ENCODE data around the gene CLDN11. TPM values are rescaled to one million over a fixed set of nuclear protein-coding genes. Genes with fewer than 3 reads are reported as not detected.

The CLDN11 gene
- polyA plus RNA-seq, 3 donors, result 0.11 TPM; not detected in 2

DNA sequence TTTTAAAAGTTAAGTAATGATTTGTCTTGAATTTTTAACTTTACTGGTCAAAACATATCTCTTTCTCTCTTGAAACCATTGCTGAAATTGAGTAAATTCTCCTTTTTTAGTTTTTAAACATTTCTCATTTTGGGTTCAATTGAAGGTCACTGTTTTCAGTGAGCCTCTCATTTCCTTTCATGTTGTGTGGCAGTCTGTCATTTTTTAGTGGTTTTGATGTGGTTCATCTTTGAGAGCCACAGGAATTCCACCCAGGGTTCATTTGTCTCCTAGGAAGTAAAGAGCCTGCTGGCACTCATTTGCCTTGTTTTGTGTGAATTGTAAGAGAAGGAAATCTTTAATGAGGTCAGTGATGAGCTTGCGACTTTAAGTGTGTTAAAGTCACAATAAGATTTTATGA, 10.4 kb downstream of the CLDN11 start:
- no peaks in the 10 kb centered on the region for H3K79me2 ChIP-seq (ENCODE audit: insufficient read depth, low read length)
- no peak overlapping the region for H2AFZ ChIP-seq (ENCODE audit: insufficient read depth, low read depth, low read length, poor library complexity, severe bottlenecking)
- no peak overlapping the region for H3K27ac Mint-ChIP-seq
- H3K36me3 ChIP-seq (replicated peaks in 1 of 2; ENCODE audit: control insufficient read depth in 1 of 2, insufficient read depth in 2 of 2, low read length in 2 of 2), result no peaks in the 10 kb centered on the region
- no peak overlapping the region for H3K4me2 ChIP-seq (replicated peaks; ENCODE audit: extremely low read depth, low read length, poor library complexity, severe bottlenecking)
- H3K27ac ChIP-seq (ENCODE audit: low read depth in 1 of 2, low read length in 2 of 2), result no peak overlapping the region
- intact Hi-C loops (cut with micrococcal nuclease), result no loop called here
- no peaks in the 10 kb centered on the region for H3K36me3 Mint-ChIP-seq
- DNase-seq, result no peak
- TF ChIP-seq, protein P1, sequence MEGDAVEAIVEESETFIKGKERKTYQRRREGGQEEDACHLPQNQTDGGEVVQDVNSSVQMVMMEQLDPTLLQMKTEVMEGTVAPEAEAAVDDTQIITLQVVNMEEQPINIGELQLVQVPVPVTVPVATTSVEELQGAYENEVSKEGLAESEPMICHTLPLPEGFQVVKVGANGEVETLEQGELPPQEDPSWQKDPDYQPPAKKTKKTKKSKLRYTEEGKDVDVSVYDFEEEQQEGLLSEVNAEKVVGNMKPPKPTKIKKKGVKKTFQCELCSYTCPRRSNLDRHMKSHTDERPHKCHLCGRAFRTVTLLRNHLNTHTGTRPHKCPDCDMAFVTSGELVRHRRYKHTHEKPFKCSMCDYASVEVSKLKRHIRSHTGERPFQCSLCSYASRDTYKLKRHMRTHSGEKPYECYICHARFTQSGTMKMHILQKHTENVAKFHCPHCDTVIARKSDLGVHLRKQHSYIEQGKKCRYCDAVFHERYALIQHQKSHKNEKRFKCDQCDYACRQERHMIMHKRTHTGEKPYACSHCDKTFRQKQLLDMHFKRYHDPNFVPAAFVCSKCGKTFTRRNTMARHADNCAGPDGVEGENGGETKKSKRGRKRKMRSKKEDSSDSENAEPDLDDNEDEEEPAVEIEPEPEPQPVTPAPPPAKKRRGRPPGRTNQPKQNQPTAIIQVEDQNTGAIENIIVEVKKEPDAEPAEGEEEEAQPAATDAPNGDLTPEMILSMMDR (IDR thresholded peaks at IDR 0.05), result no peak
- no peak overlapping the region for H3K4me3 Mint-ChIP-seq
- no peaks in the 10 kb centered on the region for H3K27me3 ChIP-seq (ENCODE audit: control insufficient read depth in 2 of 2, insufficient read depth in 2 of 2, low read length in 2 of 2)
- H3K27me3 Mint-ChIP-seq (ENCODE audit: low read depth in 3 of 3), result peaks cover 7 to 10% (median 9%) of the 10 kb centered on the region in 3 donors
- H4K20me1 ChIP-seq (ENCODE audit: insufficient read depth, low read length), result no peaks in the 10 kb centered on the region
- H3K4me1 Mint-ChIP-seq, result no peaks in the 10 kb centered on the region
- WGBS (ENCODE audit: insufficient coverage), result no CpG with 5 or more reads among the region's 1 CpG
- H3K4me3 ChIP-seq (replicated peaks in 1 of 3; ENCODE audit: low read depth in 2 of 3, low read length in 3 of 3), result no peak overlapping the region
- H3K9ac ChIP-seq (ENCODE audit: insufficient read depth, low read length, poor library complexity, severe bottlenecking), result no peak overlapping the region
- no peaks in the 10 kb centered on the region for H3K9me3 Mint-ChIP-seq
- H3K4me1 ChIP-seq (ENCODE audit: control insufficient read depth in 1 of 2, insufficient read depth in 2 of 2, low read length in 2 of 2), result no peaks in the 10 kb centered on the region
- no peaks in the 10 kb centered on the region for H3K9me3 ChIP-seq (replicated peaks in 1 of 2; ENCODE audit: control insufficient read depth in 1 of 2, insufficient read depth in 1 of 2, low read length in 2 of 2)

DNA sequence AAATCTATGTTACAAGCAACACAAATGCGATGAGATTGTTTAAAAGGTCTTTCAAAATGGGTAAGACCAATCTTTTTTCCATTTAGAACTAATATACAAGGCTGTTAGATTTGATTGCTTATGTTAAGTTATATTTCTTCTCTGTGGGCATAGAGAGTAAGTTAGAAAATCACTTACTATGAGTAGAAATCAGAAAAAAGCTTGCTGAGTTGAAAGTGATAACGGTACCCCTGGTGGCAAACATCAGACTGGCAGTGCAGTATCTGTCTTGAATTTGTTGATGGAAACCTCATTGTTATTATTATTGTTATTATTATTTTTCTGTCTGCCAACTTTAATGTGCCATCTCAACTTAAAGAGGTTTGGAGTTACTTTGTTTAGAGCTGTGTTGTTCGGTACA, 12.4 kb downstream of the CLDN11 start:
- intact Hi-C loops (cut with micrococcal nuclease), result no loop called here
- H3K4me1 ChIP-seq (ENCODE audit: control insufficient read depth in 1 of 2, insufficient read depth in 2 of 2, low read length in 2 of 2), result no peaks in the 10 kb centered on the region
- Mint-ChIP-seq H3K4me1 (no peaks in the 10 kb centered on the region), H3K9me3 (no peaks in the 10 kb centered on the region), H3K36me3 (no peaks in the 10 kb centered on the region), H3K4me3 (no peak overlapping the region), H3K27me3 (ENCODE audit: low read depth in 3 of 3) (peaks cover 3 to 9% (median 7%) of the 10 kb centered on the region in 3 donors), H3K27ac (no peak overlapping the region)
- H3K27me3 ChIP-seq (ENCODE audit: control insufficient read depth in 2 of 2, insufficient read depth in 2 of 2, low read length in 2 of 2), result no peaks in the 10 kb centered on the region
- H3K9ac ChIP-seq (ENCODE audit: insufficient read depth, low read length, poor library complexity, severe bottlenecking), result no peak overlapping the region
- no CpG with 5 or more reads among the region's 3 CpGs for WGBS (ENCODE audit: insufficient coverage)
- H3K4me2 ChIP-seq (replicated peaks; ENCODE audit: extremely low read depth, low read length, poor library complexity, severe bottlenecking), result no peak overlapping the region
- H2AFZ ChIP-seq (ENCODE audit: insufficient read depth, low read depth, low read length, poor library complexity, severe bottlenecking), result no peak overlapping the region
- H3K9me3 ChIP-seq (replicated peaks in 1 of 2; ENCODE audit: control insufficient read depth in 1 of 2, insufficient read depth in 1 of 2, low read length in 2 of 2), result no peaks in the 10 kb centered on the region
- H4K20me1 ChIP-seq (ENCODE audit: insufficient read depth, low read length), result no peaks in the 10 kb centered on the region
- no peaks in the 10 kb centered on the region for H3K36me3 ChIP-seq (replicated peaks in 1 of 2; ENCODE audit: control insufficient read depth in 1 of 2, insufficient read depth in 2 of 2, low read length in 2 of 2)
- no peaks in the 10 kb centered on the region for H3K79me2 ChIP-seq (ENCODE audit: insufficient read depth, low read length)
- H3K27ac ChIP-seq (ENCODE audit: low read depth in 1 of 2, low read length in 2 of 2), result no peak overlapping the region
- no peak overlapping the region for H3K4me3 ChIP-seq (replicated peaks in 1 of 3; ENCODE audit: low read depth in 2 of 3, low read length in 3 of 3)
- no peak for DNase-seq
- TF ChIP-seq, protein P1 (IDR thresholded peaks at IDR 0.05), result no peak
